K562 (cell line): ENCODE measurements around the gene IL17RB. TPM values are rescaled to one million over a fixed set of nuclear protein-coding genes. Genes with fewer than 3 reads are reported as not detected.

Source experiments
- ATAC-seq: fragments of 200-7000 bp; cut with Tn5 transposase; 3 replicates; pipeline ENCODE4 v1.9.1; 2020; ENCODE audit warnings: moderate library complexity
- BruUV-seq: library from RNA; stranded (reverse); fragments of 400-500 nt; replicated peaks from 2 replicates; lab custom pipeline; 2021; lab: Mats Ljungman, UMichigan
- CTCF ChIA-PET: fragments of 300-600 bp; formaldehyde crosslinking; extraction: SDS; loops from one replicate; lab custom pipeline; 2021; ENCODE audit warnings: low intra/inter-chr PET ratio; lab: Yijun Ruan, JAX
- POLR2A ChIA-PET: fragments of 300-600, 350-650 bp; sonication (Branson Sonifier 250); formaldehyde crosslinking; extraction: SDS; loops from one replicate; lab custom pipeline; 2021; ENCODE audit warnings: antibody characterized with exemption, inconsistent platforms; lab: Yijun Ruan, JAX
- DNase-seq, 4 experiments: peaks; one replicate each; pipeline versions ENCODE4 v3.0.0 to v3.0.0-alpha.2; 2011 to 2018; ENCODE audit warnings: low spot score in 3 of 4, mixed read lengths in 3 of 4; ENCODE audit errors: extremely low read depth in 1 of 4
- FAIRE-seq: peaks from 2 replicates; lab custom pipeline; 2011; peaks lifted over from hg19 to GRCh38; lab: Jason Lieb, UNC
- H2AFZ ChIP-seq: 2 replicates; pipeline ENCODE4 v1.6.0; 2011; ENCODE audit warnings: low read depth, low read length, control low read depth, inconsistent platforms
- H3K27ac ChIP-seq: fragments of 200-600 bp; 3 replicates; pipeline ENCODE4 v1.8.0; 2011; ENCODE audit warnings: low read depth, mild to moderate bottlenecking, control low read depth, inconsistent platforms, low read length, moderate library complexity, mixed read lengths; ENCODE audit errors: extremely low read depth
- H3K27me3 ChIP-seq, 2 experiments: fragments of 300-600 bp in 1 of 2; 2 replicates in 1 of 2; 3 replicates in 1 of 2; pipeline versions ENCODE4 v1.6.0 to v1.8.0; 2011; ENCODE audit warnings: inconsistent platforms in 2 of 2, low read length in 2 of 2, mild to moderate bottlenecking in 1 of 2, mixed read lengths in 1 of 2, moderate library complexity in 1 of 2; ENCODE audit not compliant: control insufficient read depth in 2 of 2, insufficient read depth in 2 of 2
- H3K36me3 ChIP-seq: fragments of 300-600 bp; 3 replicates; pipeline ENCODE4 v1.8.0; 2011; ENCODE audit warnings: mild to moderate bottlenecking, low read length, inconsistent platforms; ENCODE audit not compliant: control insufficient read depth, insufficient read depth
- H3K4me1 ChIP-seq, 2 experiments: fragments of 200-600 bp in 1 of 2; replicated peaks in 1 of 2; 2 replicates in 1 of 2; 3 replicates in 1 of 2; pipeline versions ENCODE4 v1.5.1 to v1.8.0; 2011; ENCODE audit warnings: inconsistent platforms in 2 of 2, low read length in 2 of 2, mild to moderate bottlenecking in 1 of 2, mixed read lengths in 1 of 2, moderate library complexity in 1 of 2; ENCODE audit not compliant: control insufficient read depth in 2 of 2, insufficient read depth in 2 of 2
- H3K4me2 ChIP-seq: 2 replicates; pipeline ENCODE4 v1.6.1; 2011; ENCODE audit warnings: low read length, control low read depth, inconsistent platforms, mixed read lengths; ENCODE audit not compliant: insufficient read depth
- H3K4me3 ChIP-seq: fragments of 200-600 bp; sonication (generic), shearing (Covaris generic); 2 replicates; pipeline ENCODE4 v1.5.1; 2016; ENCODE audit warnings: control low read depth, inconsistent platforms
- H3K79me2 ChIP-seq: fragments of 200-600 bp; 3 replicates; pipeline ENCODE4 v1.8.0; 2011; ENCODE audit warnings: low read length, inconsistent platforms; ENCODE audit not compliant: control insufficient read depth, insufficient read depth
- H3K9ac ChIP-seq, 2 experiments: 2 replicates each; pipeline versions ENCODE4 v1.6.0 to v1.6.1; 2011; ENCODE audit warnings: low read depth in 2 of 2, low read length in 2 of 2, control low read depth in 1 of 2, inconsistent platforms in 1 of 2, mild to moderate bottlenecking in 1 of 2, mixed read lengths in 1 of 2; ENCODE audit not compliant: insufficient read depth in 1 of 2
- H3K9me1 ChIP-seq: one replicate; pipeline ENCODE4 v1.6.0; 2011; ENCODE audit warnings: inconsistent platforms, mild to moderate bottlenecking, low read length, moderate library complexity; ENCODE audit not compliant: control insufficient read depth, insufficient read depth
- H3K9me3 ChIP-seq: replicated peaks from 2 replicates; pipeline ENCODE4 v1.5.1; 2011; ENCODE audit warnings: low read depth, low read length, inconsistent platforms; ENCODE audit not compliant: control insufficient read depth, insufficient read depth
- H4K20me1 ChIP-seq: replicated peaks from 2 replicates; pipeline ENCODE4 v1.6.1; 2011; ENCODE audit warnings: low read length, inconsistent platforms, mixed read lengths; ENCODE audit not compliant: control insufficient read depth, insufficient read depth
- ARNT ChIP-seq, 2 experiments: fragments of 450-650 bp; IDR thresholded peaks; 2 replicates each; pipeline ENCODE4 v1.6.1; 2016; ENCODE audit warnings: mild to moderate bottlenecking in 1 of 2
- KLF1 ChIP-seq: fragments of 450-650 bp; IDR thresholded peaks from 2 replicates; pipeline ENCODE4 v1.6.1; 2016; ENCODE audit warnings: missing genetic modification characterization, missing compliant biosample characterization
- POLR2G ChIP-seq: fragments of 200-400 bp; formaldehyde crosslinking; IDR thresholded peaks from 2 replicates; pipeline ENCODE4 v1.6.1; 2017; ENCODE audit warnings: low read depth, mild to moderate bottlenecking, antibody characterized with exemption, low read length, moderate library complexity
- RHOXF2B ChIP-seq: fragments of 250-450 bp; sonication (Bioruptor Pico); conservative IDR thresholded peaks from 2 replicates; pipeline ENCODE4 v1.5.1; 2021
- WGBS: fragments of 100-300 bp; shearing (Covaris generic); methylation state at CpG from one replicate; pipeline ENCODE4 v1.1.6; 2016; ENCODE audit warnings: low coverage, mixed read lengths; ENCODE audit not compliant: insufficient coverage; ENCODE audit errors: missing lambda C conversion rate; 5-methylcytosine and 5-hydroxymethylcytosine counted together
- in situ Hi-C: fragments of 300-500 bp; cut with MboI; formaldehyde crosslinking; loops from 4 replicates; pipeline ENCODE4 v1.15.0; 2018; ENCODE audit warnings: inconsistent platforms, mixed read lengths
- intact Hi-C: fragments of 100-400 bp; cut with micrococcal nuclease; formaldehyde crosslinking; loops from 2 replicates; pipeline ENCODE4 v1.14.2; 2022
- polyA plus RNA-seq, 8 experiments: library from polyadenylated mRNA; depleted of rRNA in 4 of 8; stranded (reverse) in 5 of 8; unstranded in 3 of 8; fragments of >200 nt; fragmentation: Nextera tagmentation in 2 of 8; fragmentation: Illumina TruSeq in 1 of 8; extraction: Ambion mirVana in 2 of 8; extraction: Trizol in 1 of 8; gene quantifications; 2 replicates each; pipeline versions ENCODE4 v1.2.1 to v1.2.3, GENCODE V29; 2011 to 2014; ENCODE audit warnings: inconsistent platforms in 1 of 8, missing spikeins in 1 of 8
- total RNA-seq, 7 experiments: library from RNA; depleted of rRNA in 6 of 7; stranded (reverse); fragments of >200 nt in 6 of 7; fragmentation: Illumina TruSeq in 2 of 7; extraction: Trizol in 2 of 7; gene quantifications; 2 replicates each; pipeline versions ENCODE4 v1.2.1 to v1.2.3, GENCODE V29; 2011 to 2021; ENCODE audit warnings: low replicate concordance in 1 of 7
- TF ChIP-seq, protein P1 (sequence below): sonication (generic); formaldehyde crosslinking; IDR thresholded peaks from 2 replicates; pipeline ENCODE4 v1.8.0; 2022; ENCODE audit warnings: mild to moderate bottlenecking, missing genetic modification reagents

The IL17RB gene
- total and polyA plus RNA-seq, 9 of the 15 experiments (the other 6 are each of a cell fraction or from before 2014, with no cell fraction given), result 1.1 to 4.1 (median 1.7) TPM

DNA sequence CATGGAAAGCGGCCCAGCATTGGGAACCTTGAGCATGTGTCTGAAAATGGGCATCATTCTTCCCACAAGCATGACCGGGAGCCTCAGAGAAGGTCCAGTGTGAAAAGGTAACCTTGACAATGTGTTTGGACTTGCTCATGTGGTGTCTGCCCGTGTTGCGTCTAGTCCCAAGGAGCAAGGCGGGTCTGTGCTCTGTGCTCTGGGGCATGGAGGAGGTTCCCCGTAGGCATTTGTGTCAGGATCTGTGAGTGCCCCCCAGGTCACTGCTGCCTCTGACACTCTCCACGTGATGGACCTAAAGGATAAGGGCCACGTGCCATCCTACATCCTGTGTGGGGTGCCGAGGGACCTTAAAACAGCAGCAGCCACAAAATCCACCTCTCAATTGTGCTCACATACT lies 45.0 kb upstream of the IL17RB start (continued):
- no peak for TF ChIP-seq RHOXF2B (CRISPR knock-in tag)
- TF ChIP-seq, protein P1, sequence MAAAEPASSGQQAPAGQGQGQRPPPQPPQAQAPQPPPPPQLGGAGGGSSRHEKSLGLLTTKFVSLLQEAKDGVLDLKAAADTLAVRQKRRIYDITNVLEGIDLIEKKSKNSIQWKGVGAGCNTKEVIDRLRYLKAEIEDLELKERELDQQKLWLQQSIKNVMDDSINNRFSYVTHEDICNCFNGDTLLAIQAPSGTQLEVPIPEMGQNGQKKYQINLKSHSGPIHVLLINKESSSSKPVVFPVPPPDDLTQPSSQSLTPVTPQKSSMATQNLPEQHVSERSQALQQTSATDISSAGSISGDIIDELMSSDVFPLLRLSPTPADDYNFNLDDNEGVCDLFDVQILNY (CRISPR knock-in tag), result no peak

DNA sequence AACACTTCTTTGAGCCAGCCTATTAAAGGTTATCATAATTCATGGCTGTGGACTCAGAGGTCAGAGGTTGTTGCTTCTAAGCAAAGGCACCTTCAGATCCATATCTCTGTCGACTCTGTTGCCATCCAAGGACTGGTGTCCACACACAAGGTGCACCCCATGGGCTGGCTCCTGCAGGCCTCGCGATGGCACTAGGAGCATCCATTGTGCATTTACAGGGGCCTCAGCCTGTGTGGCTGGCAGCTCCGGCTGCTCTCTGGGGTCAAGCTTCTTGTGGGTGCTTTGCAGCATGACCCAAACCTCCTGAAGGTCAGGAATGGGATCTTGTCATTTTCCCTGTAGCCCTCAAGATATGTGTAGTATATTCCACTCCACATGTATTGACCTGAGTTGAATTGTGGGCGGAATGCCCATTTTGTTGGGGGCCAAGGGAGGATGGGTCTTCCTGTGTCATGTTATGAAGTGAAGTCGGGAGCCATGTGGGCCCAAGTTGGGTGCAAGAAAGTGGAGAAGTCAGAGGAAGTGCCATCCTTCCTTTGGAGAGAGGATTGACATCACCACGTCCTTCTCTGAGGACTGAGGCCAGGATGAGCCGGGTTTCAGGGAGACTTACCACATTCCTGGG lies 44.0 kb upstream of the IL17RB start:
- H3K4me1 ChIP-seq, result no peaks in the 10 kb centered on the region
- intact Hi-C loops, result no loop called here
- no peak for ATAC-seq
- H3K4me2 ChIP-seq, result no peak overlapping the region
- no peaks in the 10 kb centered on the region for H3K9me1 ChIP-seq
- 2% methylated on average over 7 of the region's 8 CpGs for WGBS
- H2AFZ ChIP-seq, result no peak overlapping the region
- CTCF ChIA-PET, result interaction anchor here (0.6 kb wide), 1 partner anchor 275 kb away, joined by 3 read pairs; no protein-coding TSS in a partner anchor
- H3K79me2 ChIP-seq, result no peaks in the 10 kb centered on the region
- no peak for FAIRE-seq
- BruUV-seq, result no TSS peak
- in situ Hi-C loops, result no loop called here
- H3K27ac ChIP-seq, result no peak overlapping the region
- no peak overlapping the region for H3K4me3 ChIP-seq
- H3K9me3 ChIP-seq, result no peaks in the 10 kb centered on the region
- POLR2A ChIA-PET, result no interaction called here
- no peaks in the 10 kb centered on the region; the same call in 1 of the 2 replicates for H4K20me1 ChIP-seq
- TF ChIP-seq ARNT (IDR thresholded peaks at IDR 0.05) (no peak), KLF1 (tag) (no peak), POLR2G (no peak)
- no peak for DNase-seq
- H3K36me3 ChIP-seq, result no peaks in the 10 kb centered on the region
- H3K9ac ChIP-seq, result no peak overlapping the region; a peak in 1 of 4 replicates
- H3K27me3 ChIP-seq, result peaks cover 10 to 80% of the 10 kb centered on the region in 2 experiments; a peak in 4 of 5 replicates
